Measurements from ENCODE around the gene APELA.
"Not testable (repeated sequence)": the region's sequence is repeated elsewhere in the genome, so short reads cannot be mapped to it uniquely, and the experiment has no call there.

GRCh38 chr4:164927101-164927500, 50.1 kb downstream of the APELA start:
- not testable (repeated sequence) for TF ChIP-seq CTCF (conservative IDR thresholded peaks at IDR 0.05; ENCODE audit: low read depth, low read length); CHD1 (IDR thresholded peaks at IDR 0.05; ENCODE audit: low read depth, low read length); MAZ (IDR thresholded peaks at IDR 0.05; ENCODE audit: borderline replicate concordance, low read depth, low read length); POLR2A (IDR thresholded peaks at IDR 0.05; ENCODE audit: low read depth, low read length)
